Thyroid gland (tissue), 4 donors: ENCODE measurements around the gene ABCC4.
"Not testable (repeated sequence)": the region's sequence is repeated elsewhere in the genome, so short reads cannot be mapped to it uniquely, and the experiment has no call there.

ENCODE experiments used
- POLR2A ChIP-seq, 2 donors: fragments of 450-650 bp; IDR thresholded peaks; one replicate each; pipeline ENCODE4 v1.6.1; 2017; ENCODE audit warnings: antibody characterized with exemption in 2 of 2, mild to moderate bottlenecking in 2 of 2, moderate library complexity in 1 of 2
- TF ChIP-seq, protein P1 (sequence below), 6 experiments: fragments of 200-600 bp in 3 of 6; fragments of 450-650 bp in 3 of 6; sonication (generic) in 3 of 6; IDR thresholded peaks; one replicate each; pipeline ENCODE4 v1.5.1; 2016 to 2019; ENCODE audit warnings: antibody characterized with exemption in 6 of 6, mild to moderate bottlenecking in 2 of 6, inconsistent platforms in 1 of 6, moderate library complexity in 1 of 6

GRCh38 chr13:95289901-95290300 is 11.3 kb downstream of the ABCC4 start:
- TF ChIP-seq, protein P1, sequence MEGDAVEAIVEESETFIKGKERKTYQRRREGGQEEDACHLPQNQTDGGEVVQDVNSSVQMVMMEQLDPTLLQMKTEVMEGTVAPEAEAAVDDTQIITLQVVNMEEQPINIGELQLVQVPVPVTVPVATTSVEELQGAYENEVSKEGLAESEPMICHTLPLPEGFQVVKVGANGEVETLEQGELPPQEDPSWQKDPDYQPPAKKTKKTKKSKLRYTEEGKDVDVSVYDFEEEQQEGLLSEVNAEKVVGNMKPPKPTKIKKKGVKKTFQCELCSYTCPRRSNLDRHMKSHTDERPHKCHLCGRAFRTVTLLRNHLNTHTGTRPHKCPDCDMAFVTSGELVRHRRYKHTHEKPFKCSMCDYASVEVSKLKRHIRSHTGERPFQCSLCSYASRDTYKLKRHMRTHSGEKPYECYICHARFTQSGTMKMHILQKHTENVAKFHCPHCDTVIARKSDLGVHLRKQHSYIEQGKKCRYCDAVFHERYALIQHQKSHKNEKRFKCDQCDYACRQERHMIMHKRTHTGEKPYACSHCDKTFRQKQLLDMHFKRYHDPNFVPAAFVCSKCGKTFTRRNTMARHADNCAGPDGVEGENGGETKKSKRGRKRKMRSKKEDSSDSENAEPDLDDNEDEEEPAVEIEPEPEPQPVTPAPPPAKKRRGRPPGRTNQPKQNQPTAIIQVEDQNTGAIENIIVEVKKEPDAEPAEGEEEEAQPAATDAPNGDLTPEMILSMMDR (IDR thresholded peaks at IDR 0.05) = not testable (repeated sequence)
- not testable (repeated sequence) for TF ChIP-seq POLR2A (IDR thresholded peaks at IDR 0.05)
